NCI-H82 treated with DMSO at 0.1 percent for 48 hours (cell line): ENCODE measurements around the gene SRGAP3.
"Not testable (repeated sequence)": the region's sequence is repeated elsewhere in the genome, so short reads cannot be mapped to it uniquely, and the experiment has no call there.

ENCODE experiments used
- DNase-seq: peaks from one replicate; lab custom pipeline; 2025; ENCODE audit not compliant: unreplicated experiment; lab: John Stamatoyannopoulos, UW

Gene SRGAP3

DNA sequence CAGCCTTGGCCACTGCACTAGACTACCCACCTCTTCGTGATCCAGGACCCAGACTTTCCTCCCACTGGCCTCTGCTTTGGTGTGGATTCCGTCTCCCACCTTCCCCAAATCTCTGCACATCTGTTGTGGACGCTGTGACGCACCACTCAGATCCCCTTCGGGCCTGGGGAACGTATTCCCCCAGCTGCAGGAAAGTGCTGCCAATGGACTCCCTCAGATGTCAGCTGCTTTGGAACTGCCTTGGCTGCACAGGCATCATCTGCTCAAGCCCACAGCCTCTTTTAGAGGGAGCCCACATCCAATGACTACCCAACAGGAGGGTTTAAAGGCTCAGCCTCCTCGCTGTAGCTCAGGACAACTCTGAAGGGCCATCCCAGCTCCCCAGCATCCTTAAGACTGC lies 152.0 kb downstream of the SRGAP3 start:
- no peak for DNase-seq

DNA sequence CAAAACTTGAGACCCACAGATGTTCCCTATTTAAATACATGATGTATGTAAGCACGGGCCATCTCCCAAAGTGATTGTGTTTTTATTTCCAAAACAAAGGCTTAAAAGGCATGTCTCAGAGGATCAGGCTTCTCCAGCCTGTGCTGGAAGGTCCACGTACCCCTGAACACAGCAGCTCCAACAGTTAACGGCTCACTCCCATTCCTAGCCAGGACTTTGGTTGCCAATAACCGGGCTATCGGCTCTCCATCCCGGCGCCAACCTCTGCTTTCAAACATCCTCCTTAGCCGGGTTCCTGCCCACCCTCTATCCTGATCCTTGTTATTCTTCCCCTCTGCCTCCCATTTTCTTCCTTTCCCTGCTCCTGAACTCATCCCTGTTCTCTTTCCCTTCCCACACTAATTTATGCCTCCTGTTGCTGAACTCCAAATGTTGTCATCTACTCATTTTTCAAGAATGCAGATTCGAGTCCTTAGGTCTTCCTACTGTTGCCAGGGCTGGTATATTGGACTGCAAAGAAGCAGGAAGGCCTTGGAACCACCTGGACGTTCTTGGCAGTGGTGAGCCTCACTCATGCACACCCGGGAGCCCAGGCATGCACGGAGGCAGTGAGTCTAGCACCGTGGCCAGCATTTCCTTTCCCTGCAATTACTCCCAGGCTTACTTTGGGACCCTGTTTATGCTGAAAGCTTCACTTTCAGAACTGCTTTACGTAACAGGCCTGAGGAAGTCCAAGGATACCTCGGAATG lies 157.8 kb downstream of the SRGAP3 start:
- DNase-seq: no peak

DNA sequence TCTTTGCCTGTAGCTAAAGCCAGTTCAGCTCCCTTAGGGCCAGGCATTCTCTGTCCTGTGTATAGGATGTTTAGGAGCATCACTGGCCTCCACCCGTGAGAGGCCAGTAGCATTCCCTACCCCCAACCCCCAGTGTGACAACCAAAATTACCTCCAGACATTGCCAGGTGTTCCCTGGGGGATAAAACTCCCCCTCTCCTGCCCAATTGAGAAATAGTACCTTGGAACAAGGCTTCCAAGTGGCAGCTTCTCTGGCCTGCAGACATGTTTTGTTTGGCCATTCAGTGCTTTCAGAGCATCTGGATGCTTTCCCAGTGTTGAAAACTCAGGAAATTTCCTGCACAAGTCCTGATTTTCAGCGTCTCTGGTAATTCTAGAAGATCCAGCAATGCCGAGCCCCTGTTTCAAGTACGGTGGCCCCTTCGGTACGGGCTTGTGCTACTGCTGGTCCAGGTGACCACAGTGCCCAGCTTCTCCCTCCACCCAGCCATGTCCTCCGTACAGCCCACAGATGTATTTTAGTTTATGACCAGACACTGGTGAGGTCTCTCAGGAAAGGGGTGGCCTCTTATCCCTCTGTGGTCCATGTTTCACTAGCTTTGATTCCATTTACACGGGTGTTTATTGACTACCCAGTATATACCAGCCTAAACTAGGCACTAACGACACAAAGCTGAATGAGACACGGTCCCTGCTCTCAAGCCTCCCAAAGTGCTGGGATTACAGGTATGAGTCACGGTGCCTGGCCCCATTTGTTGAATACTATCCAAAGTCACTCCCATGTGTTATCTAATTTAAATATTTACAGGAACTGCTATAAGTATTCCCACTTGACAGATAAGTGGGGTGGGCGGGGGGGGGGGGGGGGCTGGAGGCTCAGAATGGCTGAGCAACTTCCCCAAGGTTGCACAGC lies 160.7 kb downstream of the SRGAP3 start:
- DNase-seq: no peak

DNA sequence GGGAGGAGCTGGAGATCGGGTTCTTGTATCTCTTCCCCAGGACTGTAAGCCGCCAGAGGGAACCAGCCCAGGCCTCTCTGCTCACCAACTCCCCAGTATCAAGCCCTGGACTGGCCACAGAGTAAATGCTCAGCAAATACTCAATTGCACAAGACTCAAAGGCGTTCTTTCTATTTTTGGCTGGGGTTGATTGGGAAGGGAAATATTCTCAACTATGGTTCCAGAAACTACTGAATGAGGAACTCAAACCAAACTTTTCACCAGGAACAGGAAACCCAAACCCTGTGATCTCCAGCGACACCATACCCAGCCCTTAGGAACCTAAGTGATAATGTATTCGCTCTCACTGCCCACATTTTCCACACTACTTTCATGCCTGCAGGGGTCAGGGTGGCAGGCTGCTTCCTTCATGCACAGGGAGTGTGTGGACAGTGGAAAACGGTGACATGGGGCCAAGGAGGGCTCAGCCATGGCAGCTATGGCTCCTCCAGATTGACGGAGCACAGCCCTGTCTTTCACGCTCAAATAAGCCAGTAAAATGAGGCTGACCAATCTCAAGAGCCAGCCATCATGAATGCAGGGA lies 161.5 kb downstream of the SRGAP3 start:
- no peak for DNase-seq

DNA sequence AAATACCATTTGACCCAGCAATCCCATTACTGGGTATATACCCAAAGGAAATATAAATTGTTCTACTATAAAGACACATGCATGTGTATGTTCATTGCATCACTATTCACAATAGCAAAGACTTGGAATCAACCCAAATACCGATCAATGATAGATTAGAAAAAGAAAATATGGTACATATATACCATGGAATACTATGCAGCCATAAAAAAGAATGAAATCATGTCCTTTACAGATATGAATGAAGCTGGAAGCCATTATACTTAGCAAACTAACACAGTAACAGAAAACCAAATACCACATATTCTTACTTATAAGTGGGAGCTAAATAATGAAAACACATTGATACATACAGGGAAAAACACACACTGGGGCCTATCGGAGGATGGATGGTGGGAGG lies 164.0 kb downstream of the SRGAP3 start:
- DNase-seq: not testable (repeated sequence)

DNA sequence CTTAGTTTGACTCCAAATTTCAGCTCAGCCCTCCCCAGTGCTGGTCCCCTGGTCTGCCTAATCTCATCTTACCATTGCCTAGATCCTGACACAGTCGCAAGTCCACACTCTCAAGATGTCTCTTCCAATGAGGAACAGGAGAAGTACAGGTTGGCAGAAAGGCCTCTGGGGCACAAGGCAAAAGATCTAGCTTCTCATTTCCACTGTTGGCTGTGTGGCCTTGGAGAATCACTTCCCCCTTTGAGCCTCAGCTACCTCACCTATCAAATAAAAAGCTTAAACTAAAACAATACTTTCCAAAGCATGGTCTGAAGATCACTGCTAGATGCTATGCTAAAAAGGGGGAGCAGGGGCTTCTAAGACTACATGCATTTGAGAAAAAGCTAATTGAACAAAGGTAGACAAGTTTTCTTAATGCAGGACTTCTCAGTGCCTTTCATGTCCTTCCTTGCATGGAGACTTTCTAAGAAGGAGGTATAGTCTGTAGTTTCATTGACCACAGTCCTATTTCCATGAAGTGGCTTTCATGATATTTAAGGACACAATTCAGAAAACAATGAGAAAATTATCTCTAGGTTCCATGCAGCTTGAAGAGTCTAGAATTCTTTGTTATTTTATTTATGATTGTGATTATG lies 168.1 kb downstream of the SRGAP3 start:
- DNase-seq: no peak

DNA sequence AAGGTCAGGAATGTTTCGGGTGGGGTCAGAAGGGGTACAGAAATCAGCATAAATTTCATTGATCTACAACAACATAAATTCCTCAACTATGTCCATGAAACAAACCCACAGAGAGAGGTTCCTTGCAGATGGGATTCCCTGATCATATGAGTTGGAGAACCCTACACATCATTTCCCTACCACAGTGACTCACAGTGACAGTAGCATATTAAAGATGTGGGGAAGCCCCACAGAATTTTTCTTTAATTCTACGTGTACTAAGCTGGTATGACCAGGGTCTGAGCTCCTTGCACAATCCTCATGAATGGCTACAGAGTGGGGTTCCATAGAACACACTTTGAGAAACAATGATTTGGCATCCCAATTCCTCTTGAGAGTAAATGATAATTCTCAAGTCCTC lies 169.3 kb downstream of the SRGAP3 start:
- no peak for DNase-seq

DNA sequence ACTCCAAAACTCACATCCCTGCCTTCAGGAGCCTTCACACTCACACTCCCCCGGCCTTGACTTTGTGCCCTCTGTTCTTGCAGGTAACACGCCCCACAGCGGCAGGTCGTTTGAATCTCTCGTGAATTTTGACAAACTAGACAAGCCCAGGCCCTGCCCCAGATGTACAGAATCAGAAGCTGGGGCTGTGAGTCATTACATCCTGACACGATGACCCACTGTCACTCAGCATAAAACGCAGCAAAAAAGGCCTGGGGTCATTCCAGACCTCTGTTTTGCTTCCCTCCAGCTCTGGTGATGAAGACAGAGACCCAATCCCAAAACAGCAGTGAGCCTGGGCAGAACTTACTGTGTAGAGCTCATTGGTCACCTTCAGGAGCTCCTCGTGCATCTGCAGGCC lies 169.8 kb downstream of the SRGAP3 start:
- no peak for DNase-seq

DNA sequence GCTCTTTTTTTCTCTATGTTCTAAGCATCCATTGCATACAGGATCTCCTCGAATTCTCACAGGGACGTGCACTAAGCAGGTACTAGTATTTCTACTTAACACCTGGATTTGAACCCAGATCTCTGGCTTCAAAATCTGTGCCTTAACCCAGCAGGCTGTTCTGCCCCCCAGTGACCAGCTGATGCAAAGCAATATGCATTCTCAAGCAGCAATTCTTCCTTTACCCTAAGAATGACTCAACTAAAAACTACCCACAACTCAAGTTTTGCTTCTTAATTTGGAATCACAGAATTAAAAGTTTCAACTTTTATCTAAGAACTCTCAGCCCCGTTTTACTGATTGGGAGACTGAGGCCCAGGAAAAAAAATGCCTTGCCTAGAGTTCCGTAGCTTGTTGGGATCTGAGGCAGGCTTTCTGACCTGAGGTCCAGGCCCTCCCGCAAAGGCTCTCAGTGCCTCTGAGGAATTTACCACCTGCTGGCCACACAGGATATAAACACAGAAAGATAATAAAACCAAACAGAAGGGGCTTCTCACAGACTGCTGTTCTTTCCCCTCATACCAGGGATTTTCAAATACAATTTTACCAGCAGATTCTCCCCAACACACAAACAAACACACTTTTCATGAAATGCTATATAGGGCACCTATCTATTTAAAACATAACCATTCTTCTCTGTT lies 170.7 kb downstream of the SRGAP3 start:
- no peak for DNase-seq

DNA sequence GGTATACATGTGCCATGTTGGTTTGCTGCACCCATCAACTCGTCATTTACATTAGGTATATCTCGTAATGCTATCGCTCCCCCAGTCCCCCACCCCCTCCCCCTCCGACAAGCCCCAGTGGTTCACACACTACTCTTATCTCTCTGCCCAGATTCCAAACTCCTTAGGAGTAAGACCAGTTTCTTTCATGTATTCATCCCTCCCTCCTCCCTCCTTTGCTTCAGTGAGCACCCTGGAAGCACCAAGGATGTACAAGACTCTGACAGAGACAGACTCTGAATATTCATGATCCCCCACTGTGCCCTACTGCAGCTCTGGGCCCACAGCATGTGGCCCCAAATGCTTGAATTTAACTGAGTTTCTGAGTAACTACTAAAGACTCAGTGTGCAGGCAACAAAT lies 172.4 kb downstream of the SRGAP3 start:
- no peak for DNase-seq

DNA sequence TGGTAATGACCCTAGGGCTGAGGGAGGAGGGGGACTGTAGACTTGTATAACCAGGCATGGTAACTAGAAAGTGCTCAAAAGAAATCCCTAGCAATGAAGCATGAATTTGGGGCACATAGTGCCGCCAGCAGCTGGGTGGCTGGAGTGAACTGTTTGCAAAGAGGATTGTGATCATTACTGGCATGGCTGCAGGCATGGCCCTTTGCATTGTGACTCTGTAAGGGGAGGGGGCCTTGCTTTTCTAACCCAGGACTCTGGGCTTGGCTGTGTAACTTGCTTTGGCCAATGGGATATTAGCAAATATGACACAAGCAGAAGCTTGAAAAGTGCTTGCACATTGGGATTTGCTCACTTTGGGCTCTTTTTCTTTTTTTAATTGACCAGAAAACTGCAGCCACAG lies 173.7 kb downstream of the SRGAP3 start:
- no peak for DNase-seq

DNA sequence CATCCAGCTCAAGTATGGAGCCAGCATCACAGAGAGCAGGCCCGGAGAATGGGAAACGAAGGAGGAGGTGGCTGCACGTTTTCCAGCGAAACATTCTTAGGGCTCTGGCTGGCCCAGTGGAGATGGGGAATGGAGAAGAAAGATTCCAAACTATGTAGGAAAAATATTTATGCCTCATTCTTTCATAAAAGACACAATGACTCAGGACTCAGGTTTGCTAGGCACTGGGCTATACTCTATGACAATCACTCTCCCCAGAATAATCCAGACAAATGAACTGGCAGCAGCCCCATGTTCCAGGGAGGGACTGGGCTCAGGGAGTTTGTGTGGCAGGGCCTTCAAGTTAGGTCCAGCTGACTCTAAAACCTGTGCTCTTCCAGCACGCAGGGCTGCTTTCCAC lies 175.4 kb downstream of the SRGAP3 start:
- DNase-seq: no peak

DNA sequence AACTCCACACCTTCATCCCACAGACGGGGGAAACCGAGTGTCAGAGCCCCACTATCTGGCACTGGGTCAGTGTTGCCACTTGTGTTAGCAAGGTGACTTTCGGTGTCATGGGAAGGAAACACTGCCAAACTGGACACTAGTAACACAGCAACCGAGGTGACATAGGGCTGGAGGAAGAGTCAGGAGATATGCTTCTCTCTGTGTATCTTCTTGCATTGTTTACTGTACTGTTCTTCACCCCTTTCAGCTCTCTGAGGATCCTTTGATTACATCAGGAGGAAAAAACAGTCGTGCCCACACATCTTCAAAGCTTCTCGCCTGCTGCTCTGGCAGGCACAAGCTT lies 176.8 kb downstream of the SRGAP3 start:
- DNase-seq: no peak

DNA sequence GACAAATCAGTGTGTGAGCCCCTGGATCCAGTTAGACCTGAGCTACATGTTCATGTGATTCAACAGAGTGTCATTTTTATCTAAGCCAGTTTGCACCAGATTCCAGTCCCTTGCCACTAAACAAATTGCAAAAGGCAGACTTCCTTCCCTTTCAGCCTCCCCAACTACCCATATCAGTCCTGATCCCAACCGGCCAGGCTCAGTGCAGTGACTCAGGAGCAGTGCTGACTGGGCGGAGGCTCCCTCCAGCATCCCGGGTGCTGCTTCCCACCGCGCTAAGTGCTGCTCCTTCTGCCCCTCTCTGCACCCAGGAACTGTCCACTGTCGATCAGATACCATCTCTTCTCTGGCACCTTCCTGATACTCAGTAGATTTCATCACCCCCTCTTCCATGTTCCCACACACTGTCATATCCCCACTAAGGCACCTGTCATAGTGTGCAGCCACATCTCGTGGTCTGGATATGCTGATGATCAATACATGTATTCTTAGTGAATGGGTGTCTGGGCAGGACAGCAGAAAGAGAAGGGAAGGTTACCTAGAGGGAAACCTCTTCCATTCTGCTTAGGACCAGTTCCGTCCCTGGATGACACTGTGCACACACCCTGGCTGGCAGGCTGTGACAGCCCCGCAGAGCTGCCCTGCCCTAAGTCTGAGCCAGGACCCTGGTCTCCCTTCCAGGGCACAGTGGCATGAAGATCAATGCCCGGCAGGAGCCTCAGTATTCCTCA lies 177.3 kb downstream of the SRGAP3 start:
- no peak for DNase-seq

DNA sequence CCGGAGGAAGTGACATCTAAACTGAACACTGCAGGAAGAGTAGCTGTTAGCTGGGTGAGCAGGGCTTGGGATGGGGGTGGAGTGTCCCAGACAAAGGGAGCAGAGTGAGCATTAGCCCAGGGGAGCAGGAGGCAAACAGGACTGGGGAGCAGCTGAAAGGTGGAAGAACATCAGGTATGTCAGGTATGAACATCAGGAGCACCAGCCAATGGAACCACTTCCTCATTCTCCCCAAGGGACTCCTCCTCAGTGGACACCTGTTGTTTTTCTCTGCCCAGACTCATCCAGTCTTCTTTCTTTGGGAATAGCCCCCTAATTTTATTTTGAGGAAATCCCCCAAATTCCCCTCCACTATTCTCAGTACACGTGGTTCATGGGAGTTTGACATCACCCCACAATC lies 178.5 kb downstream of the SRGAP3 start:
- no peak for DNase-seq

DNA sequence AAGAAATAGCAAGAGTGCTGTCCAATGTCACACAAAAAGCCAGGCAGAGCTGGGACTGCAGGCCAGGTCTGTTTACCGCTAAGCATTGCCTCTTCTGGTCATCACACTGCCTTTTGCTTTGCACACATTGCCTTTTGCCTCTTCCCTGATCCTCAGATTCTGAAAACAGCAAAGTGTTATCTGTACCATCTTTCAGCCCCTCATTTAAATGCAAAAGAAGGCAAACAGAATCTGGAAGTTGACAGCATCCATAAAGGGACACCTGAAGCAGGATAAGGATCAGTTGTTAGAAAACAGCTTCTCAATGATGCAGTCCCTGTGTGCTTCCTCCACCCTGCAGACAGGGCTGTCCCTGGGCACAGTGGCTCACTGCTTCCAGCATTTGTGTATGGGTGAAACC lies 179.5 kb downstream of the SRGAP3 start:
- DNase-seq: no peak

DNA sequence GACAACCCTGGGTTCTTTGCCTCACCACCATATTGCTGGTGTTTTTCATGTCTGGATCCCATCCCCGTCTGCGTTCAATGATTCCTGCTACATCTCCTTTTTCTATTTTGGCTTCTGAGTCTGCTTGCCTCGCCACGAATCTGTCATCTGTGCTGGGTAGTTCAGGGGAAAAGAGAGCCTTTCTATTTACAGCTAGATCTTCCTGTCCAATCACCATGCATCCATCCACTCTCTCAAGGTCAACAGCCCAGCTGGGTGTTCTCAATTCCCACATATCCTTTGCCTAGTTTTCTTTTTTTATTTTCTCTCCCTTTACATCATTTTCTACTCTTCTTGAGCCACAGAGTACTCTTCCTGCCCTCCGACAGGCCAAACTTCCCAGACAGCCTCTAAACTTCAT lies 181.4 kb downstream of the SRGAP3 start:
- no peak for DNase-seq

DNA sequence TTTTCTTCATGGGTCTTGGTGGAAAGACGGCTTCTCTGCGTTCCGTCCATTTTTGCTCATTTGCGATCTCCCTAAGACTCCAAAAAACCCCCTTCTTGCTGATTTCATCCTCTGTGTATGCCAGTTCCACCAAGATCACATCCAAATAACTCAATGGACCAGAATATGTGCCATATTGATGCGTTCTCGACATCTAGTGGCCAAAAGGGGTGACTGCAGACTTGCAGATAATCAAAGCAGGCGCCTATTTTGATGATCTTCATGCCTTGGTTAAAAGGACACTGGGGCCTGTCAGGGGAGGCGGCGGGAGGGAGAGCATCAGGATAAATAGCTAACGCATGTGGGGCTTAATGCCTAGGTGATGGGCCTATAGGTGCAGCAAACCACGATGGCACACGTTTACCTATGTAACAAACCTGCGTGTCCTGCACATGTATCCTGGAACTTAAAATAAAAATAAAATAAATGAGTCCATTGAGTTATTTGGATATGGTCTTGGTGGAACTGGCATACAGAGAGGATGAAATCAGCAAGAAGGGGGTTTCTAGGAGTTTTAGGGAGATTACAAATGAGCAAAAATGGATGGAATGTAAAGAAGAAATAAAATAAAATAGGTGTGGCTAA lies 182.0 kb downstream of the SRGAP3 start:
- peak; percentile 9 for DNase-seq

DNA sequence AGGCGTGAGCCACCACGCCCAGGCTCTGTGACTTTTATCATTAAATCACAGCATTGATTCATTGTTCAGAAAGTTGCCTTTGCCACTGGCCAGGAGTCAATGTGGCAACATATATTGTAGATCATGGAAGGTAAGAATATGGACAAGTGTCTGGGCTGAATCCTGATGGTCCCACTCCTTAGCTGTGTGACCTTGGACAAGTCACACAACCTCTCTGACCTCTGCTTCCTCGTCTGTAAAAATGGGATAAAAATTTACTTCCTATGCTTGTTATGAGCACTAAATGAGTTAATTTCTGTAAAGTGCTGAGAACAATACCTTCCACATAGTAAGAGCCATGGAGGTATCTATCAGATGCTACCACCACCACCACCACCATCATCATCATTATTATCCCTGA lies 182.7 kb downstream of the SRGAP3 start:
- no peak for DNase-seq

DNA sequence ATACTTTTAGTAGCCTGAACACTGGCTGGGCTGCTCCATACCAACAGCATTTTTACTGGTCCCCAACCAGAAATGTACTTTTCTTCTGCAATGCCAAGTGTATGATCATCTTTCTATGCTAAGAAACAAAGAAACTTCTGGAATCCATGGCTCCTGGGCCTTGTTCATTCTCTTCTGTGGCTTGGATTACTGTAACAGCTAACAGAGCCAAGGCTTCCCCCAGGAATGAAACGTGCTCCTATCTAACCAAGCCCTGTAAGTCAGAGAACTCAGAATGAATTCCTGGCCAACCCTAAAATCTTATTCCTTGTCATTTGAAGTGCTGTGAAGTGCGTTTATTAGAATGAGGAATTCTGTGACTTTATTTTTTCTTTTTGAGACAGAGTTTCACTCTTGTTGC lies 183.3 kb downstream of the SRGAP3 start:
- no peak for DNase-seq
